RWPE2 (cell line): Measurements from ENCODE around the gene ADGRE2.

Experiments
- ATAC-seq: fragments of 200-7000 bp; cut with Tn5 transposase; 3 replicates; pipeline ENCODE4 v1.9.1; 2021; ENCODE audit warnings: low read depth
- DNase-seq: peaks from one replicate; pipeline ENCODE4 v3.0.0-alpha.2; 2020; ENCODE audit warnings: low spot score
- H3K27ac ChIP-seq: fragments of 450-650 bp; 2 replicates; pipeline ENCODE4 v1.5.1; 2017; ENCODE audit warnings: mild to moderate bottlenecking; ENCODE audit not compliant: poor library complexity, severe bottlenecking
- H3K27me3 ChIP-seq: fragments of 250-450 bp; sonication (Bioruptor Pico); 2 replicates; pipeline ENCODE4 v1.5.1; 2021; ENCODE audit warnings: mild to moderate bottlenecking, moderate library complexity; ENCODE audit not compliant: insufficient read depth, poor library complexity, severe bottlenecking
- H3K36me3 ChIP-seq: fragments of 250-450 bp; sonication (Bioruptor Pico); 2 replicates; pipeline ENCODE4 v1.5.1; 2020; ENCODE audit warnings: low read depth, mild to moderate bottlenecking, moderate library complexity
- H3K4me1 ChIP-seq: fragments of 250-450 bp; sonication (Bioruptor Pico); 2 replicates; pipeline ENCODE4 v1.5.1; 2021; ENCODE audit warnings: mild to moderate bottlenecking, moderate library complexity; ENCODE audit not compliant: insufficient read depth, poor library complexity, severe bottlenecking
- H3K4me3 ChIP-seq: fragments of 250-450 bp; sonication (Bioruptor Pico); 2 replicates; pipeline ENCODE4 v1.5.1; 2021; ENCODE audit warnings: mild to moderate bottlenecking, moderate library complexity; ENCODE audit not compliant: severe bottlenecking
- H3K9me3 ChIP-seq: fragments of 250-450 bp; sonication (Bioruptor Pico); 2 replicates; pipeline ENCODE4 v1.5.1; 2021; ENCODE audit warnings: mild to moderate bottlenecking, moderate library complexity; ENCODE audit not compliant: severe bottlenecking
- TF ChIP-seq, protein P1 (sequence below): fragments of 450-650 bp; IDR thresholded peaks from one replicate; pipeline ENCODE4 v1.5.1; 2017; ENCODE audit warnings: mild to moderate bottlenecking, moderate library complexity; ENCODE audit not compliant: poor library complexity, severe bottlenecking

Gene ADGRE2

DNA sequence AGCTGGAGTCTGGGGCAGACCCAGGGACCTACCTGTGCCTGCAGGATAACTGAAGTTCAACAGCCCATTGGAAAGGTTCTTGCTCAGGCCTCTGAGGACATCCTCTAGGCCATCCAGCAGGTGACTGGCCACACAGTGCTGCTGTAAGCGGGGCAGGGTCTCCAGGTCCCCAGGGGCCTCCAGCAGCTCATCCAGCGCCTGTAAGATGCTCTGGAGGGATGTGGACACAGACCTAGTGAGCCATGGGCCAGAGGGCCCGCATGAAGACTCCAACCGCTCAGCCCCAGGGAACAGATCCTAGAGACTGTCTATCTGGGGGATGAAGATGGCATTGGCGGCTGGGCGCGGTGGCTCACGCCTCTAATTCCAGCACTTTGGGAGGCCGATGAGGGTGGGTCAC, 14.0 kb downstream of the ADGRE2 start:
- Histone ChIP-seq H3K27ac (no peak overlapping the region), H3K4me1 (no peaks in the 10 kb centered on the region), H3K9me3 (no peaks in the 10 kb centered on the region), H3K27me3 (no peaks in the 10 kb centered on the region), H3K36me3 (no peaks in the 10 kb centered on the region), H3K4me3 (no peak overlapping the region)
- TF ChIP-seq, protein P1, sequence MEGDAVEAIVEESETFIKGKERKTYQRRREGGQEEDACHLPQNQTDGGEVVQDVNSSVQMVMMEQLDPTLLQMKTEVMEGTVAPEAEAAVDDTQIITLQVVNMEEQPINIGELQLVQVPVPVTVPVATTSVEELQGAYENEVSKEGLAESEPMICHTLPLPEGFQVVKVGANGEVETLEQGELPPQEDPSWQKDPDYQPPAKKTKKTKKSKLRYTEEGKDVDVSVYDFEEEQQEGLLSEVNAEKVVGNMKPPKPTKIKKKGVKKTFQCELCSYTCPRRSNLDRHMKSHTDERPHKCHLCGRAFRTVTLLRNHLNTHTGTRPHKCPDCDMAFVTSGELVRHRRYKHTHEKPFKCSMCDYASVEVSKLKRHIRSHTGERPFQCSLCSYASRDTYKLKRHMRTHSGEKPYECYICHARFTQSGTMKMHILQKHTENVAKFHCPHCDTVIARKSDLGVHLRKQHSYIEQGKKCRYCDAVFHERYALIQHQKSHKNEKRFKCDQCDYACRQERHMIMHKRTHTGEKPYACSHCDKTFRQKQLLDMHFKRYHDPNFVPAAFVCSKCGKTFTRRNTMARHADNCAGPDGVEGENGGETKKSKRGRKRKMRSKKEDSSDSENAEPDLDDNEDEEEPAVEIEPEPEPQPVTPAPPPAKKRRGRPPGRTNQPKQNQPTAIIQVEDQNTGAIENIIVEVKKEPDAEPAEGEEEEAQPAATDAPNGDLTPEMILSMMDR: no peak
- DNase-seq (peak; percentile 29), ATAC-seq (no peak)

DNA sequence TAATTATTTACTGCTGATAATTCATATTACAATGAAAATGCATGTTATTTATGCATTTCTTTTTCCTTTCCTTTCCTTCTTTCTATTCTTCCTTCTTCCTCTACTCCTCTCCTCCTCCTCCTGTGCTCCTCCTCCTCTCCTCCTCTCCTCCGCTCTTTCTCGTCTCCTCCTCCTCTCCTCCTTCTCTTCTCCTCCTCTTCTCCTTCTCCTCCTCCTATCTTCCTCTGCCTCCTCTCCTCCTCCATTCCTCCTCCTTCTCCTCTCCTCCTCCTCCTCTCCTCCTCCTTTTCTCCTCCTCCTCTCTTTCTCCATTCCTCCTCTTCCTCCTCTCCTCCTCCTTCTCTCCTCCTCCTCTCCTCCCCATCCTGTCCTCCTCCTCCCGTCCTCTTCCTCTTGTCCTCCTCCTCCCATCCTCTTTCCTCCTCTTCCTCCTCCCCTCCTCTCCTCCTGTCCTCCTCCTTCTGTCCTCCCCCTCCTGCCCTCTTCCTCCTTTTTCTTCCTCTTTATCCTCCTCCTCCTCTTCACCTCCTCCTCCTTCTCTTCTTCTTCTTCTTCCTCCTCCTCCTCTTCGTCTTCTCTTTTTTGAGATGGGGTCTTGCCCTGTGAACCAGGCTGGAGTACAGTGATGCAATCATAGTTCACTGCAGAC, 14.7 kb downstream of the ADGRE2 start:
- Histone ChIP-seq H3K27me3 (no peaks in the 10 kb centered on the region), H3K9me3 (no peaks in the 10 kb centered on the region), H3K4me1 (no peaks in the 10 kb centered on the region), H3K4me3 (no peak overlapping the region), H3K27ac (no peak overlapping the region), H3K36me3 (no peaks in the 10 kb centered on the region)
- DNase-seq (no peak), ATAC-seq (no peak)
- TF ChIP-seq, protein P1: no peak

DNA sequence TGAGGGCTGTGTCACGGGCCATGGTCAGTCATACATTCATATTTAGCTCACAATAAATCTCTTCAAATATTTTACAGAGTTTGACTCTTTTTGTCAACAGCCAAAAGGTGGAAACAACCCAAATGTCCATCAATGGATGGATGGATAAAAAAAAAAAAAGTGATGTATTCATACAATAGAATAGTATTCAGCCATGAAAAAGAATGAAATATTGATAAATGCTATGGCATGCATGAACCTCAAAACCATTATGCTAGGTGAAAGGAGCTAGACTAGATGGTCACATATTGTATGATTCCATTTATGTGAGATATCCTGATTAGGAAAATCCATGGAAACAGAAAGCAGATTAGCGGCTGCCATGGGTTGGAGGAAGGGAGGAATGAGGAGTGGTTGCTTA, 16.2 kb downstream of the ADGRE2 start:
- Histone ChIP-seq H3K9me3 (no peaks in the 10 kb centered on the region), H3K4me1 (no peaks in the 10 kb centered on the region), H3K36me3 (no peaks in the 10 kb centered on the region), H3K4me3 (no peak overlapping the region), H3K27ac (no peak overlapping the region), H3K27me3 (no peaks in the 10 kb centered on the region)
- no peak for ATAC-seq
- no peak for DNase-seq
- TF ChIP-seq, protein P1: no peak

DNA sequence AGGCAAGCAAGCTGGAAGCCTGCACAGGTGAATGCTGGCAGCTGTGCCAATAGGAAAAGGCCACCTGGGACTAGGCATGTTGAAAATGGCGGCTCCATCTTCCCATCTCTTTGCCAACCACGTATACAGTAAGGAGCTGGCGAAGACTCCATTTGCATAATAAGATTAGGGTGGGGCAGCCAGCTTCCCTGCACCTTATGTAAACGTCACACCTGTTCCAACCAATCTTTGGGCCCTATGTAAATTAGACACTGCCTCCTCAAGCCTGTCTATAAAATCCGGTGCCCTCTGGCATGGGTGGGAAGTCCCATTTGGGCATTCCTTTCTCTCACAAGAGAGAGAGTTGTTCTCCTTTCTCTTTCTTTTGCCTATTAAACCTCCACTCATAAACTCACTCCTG, 16.8 kb downstream of the ADGRE2 start:
- H3K36me3 ChIP-seq: no peaks in the 10 kb centered on the region
- no peak overlapping the region for H3K4me3 ChIP-seq
- no peak overlapping the region for H3K27ac ChIP-seq
- no peaks in the 10 kb centered on the region for H3K27me3 ChIP-seq
- DNase-seq (peak; percentile 4), ATAC-seq (no peak)
- no peaks in the 10 kb centered on the region for H3K4me1 ChIP-seq
- H3K9me3 ChIP-seq: no peaks in the 10 kb centered on the region
- TF ChIP-seq, protein P1: no peak

DNA sequence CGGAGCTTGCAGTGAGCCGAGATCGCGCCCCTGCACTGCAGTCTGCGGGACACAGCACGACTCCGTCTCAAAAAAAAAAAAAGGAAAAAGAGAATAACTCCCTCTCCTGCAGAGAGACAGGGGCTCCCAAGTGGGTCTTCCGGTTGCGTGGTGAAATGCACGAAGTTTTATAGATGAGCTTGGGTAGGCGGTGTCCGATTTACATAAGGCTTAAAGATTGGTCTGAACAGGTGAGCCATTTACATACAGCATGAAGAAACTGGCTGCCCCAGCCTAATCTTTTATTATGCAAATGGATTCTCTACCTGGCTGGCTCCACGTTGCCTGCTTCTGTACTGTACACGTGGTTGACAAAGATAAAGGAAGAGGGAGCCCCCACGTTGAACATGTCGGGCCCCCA, 19.5 kb downstream of the ADGRE2 start:
- Histone ChIP-seq H3K27me3 (no peaks in the 10 kb centered on the region), H3K4me3 (peak overlapping the region; percentile 2), H3K36me3 (no peaks in the 10 kb centered on the region), H3K9me3 (no peaks in the 10 kb centered on the region), H3K27ac (no peak overlapping the region), H3K4me1 (no peaks in the 10 kb centered on the region)
- TF ChIP-seq, protein P1: no peak
- ATAC-seq (peak; percentile 76), DNase-seq (peak; percentile 14)
